Measurements from ENCODE around the gene MICOS13. TPM values are rescaled to one million over a fixed set of nuclear protein-coding genes. Genes with fewer than 3 reads are reported as not detected.
A peak's percentile ranks its signal among the peaks of the same experiment; 100 is the strongest.

MICOS13 gene
- total RNA-seq, 2 donors from 2014 or later = 26.3 to 35.0 TPM

- H3K4me3 Mint-ChIP-seq = no peak overlapping the region
- 93 to 94% methylated on average over 2 to 3 of the region's 11 CpGs for WGBS, 2 experiments (ENCODE audit: insufficient coverage in 1 of 2, insufficient read length in 1 of 2)
- no peaks in the 10 kb centered on the region for H3K9me3 ChIP-seq (ENCODE audit: control insufficient read depth, low read length)
- no peaks in the 10 kb centered on the region for H3K4me1 ChIP-seq (ENCODE audit: control insufficient read depth, insufficient read depth, low read length)
- H3K4me1 Mint-ChIP-seq = no peaks in the 10 kb centered on the region
- H3K27ac ChIP-seq (ENCODE audit: low read depth, low read length) = no peak overlapping the region
- peaks cover 87% of the 10 kb centered on the region for H3K36me3 Mint-ChIP-seq (ENCODE audit: low read depth)
- H3K4me3 ChIP-seq (ENCODE audit: low read length) = no peak overlapping the region
- H3K27me3 ChIP-seq (ENCODE audit: control insufficient read depth, insufficient read depth, low read length, poor library complexity, severe bottlenecking) = no peaks in the 10 kb centered on the region
- no peak overlapping the region for H3K9ac ChIP-seq (ENCODE audit: extremely low read depth, low read length, poor library complexity, severe bottlenecking)
- TF ChIP-seq, protein P1, sequence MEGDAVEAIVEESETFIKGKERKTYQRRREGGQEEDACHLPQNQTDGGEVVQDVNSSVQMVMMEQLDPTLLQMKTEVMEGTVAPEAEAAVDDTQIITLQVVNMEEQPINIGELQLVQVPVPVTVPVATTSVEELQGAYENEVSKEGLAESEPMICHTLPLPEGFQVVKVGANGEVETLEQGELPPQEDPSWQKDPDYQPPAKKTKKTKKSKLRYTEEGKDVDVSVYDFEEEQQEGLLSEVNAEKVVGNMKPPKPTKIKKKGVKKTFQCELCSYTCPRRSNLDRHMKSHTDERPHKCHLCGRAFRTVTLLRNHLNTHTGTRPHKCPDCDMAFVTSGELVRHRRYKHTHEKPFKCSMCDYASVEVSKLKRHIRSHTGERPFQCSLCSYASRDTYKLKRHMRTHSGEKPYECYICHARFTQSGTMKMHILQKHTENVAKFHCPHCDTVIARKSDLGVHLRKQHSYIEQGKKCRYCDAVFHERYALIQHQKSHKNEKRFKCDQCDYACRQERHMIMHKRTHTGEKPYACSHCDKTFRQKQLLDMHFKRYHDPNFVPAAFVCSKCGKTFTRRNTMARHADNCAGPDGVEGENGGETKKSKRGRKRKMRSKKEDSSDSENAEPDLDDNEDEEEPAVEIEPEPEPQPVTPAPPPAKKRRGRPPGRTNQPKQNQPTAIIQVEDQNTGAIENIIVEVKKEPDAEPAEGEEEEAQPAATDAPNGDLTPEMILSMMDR (conservative IDR thresholded peaks at IDR 0.05) = no peak
- H3K27ac Mint-ChIP-seq = no peak overlapping the region
- no peaks in the 10 kb centered on the region for H3K9me3 Mint-ChIP-seq
- DNase-seq = no peak
- H3K27me3 Mint-ChIP-seq (ENCODE audit: insufficient read depth) = no peaks in the 10 kb centered on the region
- peaks cover 92% of the 10 kb centered on the region for H3K36me3 ChIP-seq (ENCODE audit: control insufficient read depth, insufficient read depth, low read length)
These were observed 31.9 kb downstream of the MICOS13 start for GRCh38 chr19:5648464-5648863.

DNA sequence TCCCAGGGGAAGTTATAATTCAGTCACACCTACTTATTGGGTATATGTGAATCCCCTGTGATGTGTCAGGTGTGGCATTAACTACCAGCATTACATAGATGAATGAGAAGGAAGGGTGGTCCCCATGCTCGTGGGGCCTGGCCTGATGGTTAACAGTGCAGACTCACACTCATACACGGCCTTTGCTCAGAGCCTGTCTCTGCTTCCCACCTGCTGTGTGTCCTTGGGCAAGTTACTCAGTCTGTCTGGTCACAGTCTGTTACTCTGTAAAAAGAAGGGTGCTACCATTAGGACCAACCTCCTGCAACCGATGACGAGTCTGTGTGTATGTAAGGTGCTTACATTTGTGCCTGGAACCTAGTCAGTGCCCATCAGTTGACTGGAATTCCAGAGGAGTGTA, 33.6 kb downstream of the MICOS13 start:
- H3K4me3 ChIP-seq (ENCODE audit: low read length) = no peak overlapping the region
- no peaks in the 10 kb centered on the region for H3K9me3 Mint-ChIP-seq
- H3K4me3 Mint-ChIP-seq = no peak overlapping the region
- H3K9ac ChIP-seq (ENCODE audit: extremely low read depth, low read length, poor library complexity, severe bottlenecking) = no peak overlapping the region
- TF ChIP-seq, protein P1 (conservative IDR thresholded peaks at IDR 0.05) = no peak
- no peaks in the 10 kb centered on the region for H3K4me1 ChIP-seq (ENCODE audit: control insufficient read depth, insufficient read depth, low read length)
- H3K27me3 ChIP-seq (ENCODE audit: control insufficient read depth, insufficient read depth, low read length, poor library complexity, severe bottlenecking) = no peaks in the 10 kb centered on the region
- H3K9me3 ChIP-seq (ENCODE audit: control insufficient read depth, low read length) = no peaks in the 10 kb centered on the region
- DNase-seq = no peak
- H3K36me3 ChIP-seq (ENCODE audit: control insufficient read depth, insufficient read depth, low read length) = peaks cover 90% of the 10 kb centered on the region
- 90 to 98% methylated on average over 4 of the region's 4 CpGs for WGBS, 2 experiments (ENCODE audit: insufficient coverage in 1 of 2, insufficient read length in 1 of 2)
- H3K27me3 Mint-ChIP-seq (ENCODE audit: insufficient read depth) = no peaks in the 10 kb centered on the region
- H3K4me1 Mint-ChIP-seq = peaks cover 1% of the 10 kb centered on the region
- peak overlapping the region; percentile 45 for H3K27ac Mint-ChIP-seq
- peaks cover 89% of the 10 kb centered on the region for H3K36me3 Mint-ChIP-seq (ENCODE audit: low read depth)
- H3K27ac ChIP-seq (ENCODE audit: low read depth, low read length) = no peak overlapping the region

DNA sequence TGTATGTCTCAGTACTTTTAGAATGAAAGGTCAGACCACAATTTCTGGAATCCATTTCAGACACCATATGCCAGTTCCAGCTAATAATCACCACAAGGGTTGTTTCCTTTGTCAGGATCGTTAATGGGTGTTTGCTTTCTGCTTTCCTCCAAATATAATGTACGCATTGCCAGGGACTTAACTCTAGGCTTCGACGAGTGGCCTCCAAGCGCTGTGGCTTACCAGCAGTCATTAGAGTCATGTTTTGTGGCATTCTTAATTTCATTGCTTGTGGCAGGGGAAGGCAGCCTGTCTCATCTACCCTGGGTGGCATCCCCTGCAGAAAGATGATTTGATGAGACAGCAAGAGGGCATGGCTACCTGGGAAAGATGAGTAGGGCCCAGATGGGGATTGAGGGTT, 34.9 kb downstream of the MICOS13 start:
- Histone ChIP-seq H3K27ac (ENCODE audit: low read depth, low read length) (no peak overlapping the region), H3K36me3 (ENCODE audit: control insufficient read depth, insufficient read depth, low read length) (peaks cover 89% of the 10 kb centered on the region), H3K4me3 (ENCODE audit: low read length) (no peak overlapping the region), H3K4me1 (ENCODE audit: control insufficient read depth, insufficient read depth, low read length) (no peaks in the 10 kb centered on the region), H3K9ac (ENCODE audit: extremely low read depth, low read length, poor library complexity, severe bottlenecking) (no peak overlapping the region), H3K9me3 (ENCODE audit: control insufficient read depth, low read length) (no peaks in the 10 kb centered on the region), H3K27me3 (ENCODE audit: control insufficient read depth, insufficient read depth, low read length, poor library complexity, severe bottlenecking) (no peaks in the 10 kb centered on the region)
- H3K27ac Mint-ChIP-seq = peak overlapping the region; percentile 83
- H3K27me3 Mint-ChIP-seq (ENCODE audit: insufficient read depth) = no peaks in the 10 kb centered on the region
- DNase-seq = no peak
- WGBS, 2 experiments (ENCODE audit: insufficient coverage in 1 of 2, insufficient read length in 1 of 2) = 91 to 94% methylated on average over 5 of the region's 5 CpGs
- H3K4me3 Mint-ChIP-seq = no peak overlapping the region
- TF ChIP-seq, protein P1 (conservative IDR thresholded peaks at IDR 0.05) = no peak
- H3K36me3 Mint-ChIP-seq (ENCODE audit: low read depth) = peaks cover 89% of the 10 kb centered on the region
- peaks cover 1% of the 10 kb centered on the region for H3K4me1 Mint-ChIP-seq
- no peaks in the 10 kb centered on the region for H3K9me3 Mint-ChIP-seq

Measured in endodermal cell (in vitro differentiated cells).